Measurements from ENCODE around the gene HK1. TPM values are rescaled to one million over a fixed set of nuclear protein-coding genes. Genes with fewer than 3 reads are reported as not detected.

HK1 gene
- total and polyA plus RNA-seq, 2 experiments from 2014 or later, result 31.1 to 42.5 TPM

- TF ChIP-seq EZH2 (IDR thresholded peaks at IDR 0.05; ENCODE audit: borderline replicate concordance) (no peak), EZH2phosphoT487 (IDR thresholded peaks at IDR 0.05; ENCODE audit: low read depth, severe bottlenecking, unreplicated experiment) (no peak), CTCF (IDR thresholded peaks at IDR 0.05; ENCODE audit: poor library complexity) (no peak)
- Histone ChIP-seq H3K4me3 (no peak overlapping the region), H3K27ac (no peak overlapping the region), H3K36me3 (replicated peaks; ENCODE audit: insufficient read depth, low read depth) (no peaks in the 10 kb centered on the region), H3K79me2 (no peaks in the 10 kb centered on the region), H3K9me2 (replicated peaks; ENCODE audit: insufficient read depth) (no peaks in the 10 kb centered on the region), H2AFZ (no peak overlapping the region), H3K4me1 (ENCODE audit: insufficient read depth) (peaks cover 10% of the 10 kb centered on the region), H3K27me3 (no peaks in the 10 kb centered on the region), H3K4me2 (no peak overlapping the region), H4K20me1 (ENCODE audit: insufficient read depth, poor library complexity, severe bottlenecking) (no peaks in the 10 kb centered on the region), H3K9me3 (ENCODE audit: low read depth) (no peaks in the 10 kb centered on the region)
- DNase-seq (ENCODE audit: low spot score), result no peak
- WGBS (ENCODE audit: low lambda C conversion rate, missing lambda C conversion rate), result 87% methylated on average over 3 of the region's 3 CpGs
These were observed 134.0 kb downstream of the HK1 start for GRCh38 chr10:69412232-69412790.

GRCh38 chr10:69413221-69413865 is 135.0 kb downstream of the HK1 start:
- 7% methylated on average over 13 of the region's 13 CpGs for WGBS (ENCODE audit: low lambda C conversion rate, missing lambda C conversion rate)
- Histone ChIP-seq H3K4me3 (no peak overlapping the region), H3K36me3 (replicated peaks; ENCODE audit: insufficient read depth, low read depth) (no peaks in the 10 kb centered on the region), H4K20me1 (ENCODE audit: insufficient read depth, poor library complexity, severe bottlenecking) (no peaks in the 10 kb centered on the region), H2AFZ (no peak overlapping the region), H3K79me2 (no peaks in the 10 kb centered on the region), H3K4me2 (no peak overlapping the region), H3K27ac (no peak overlapping the region), H3K9me3 (ENCODE audit: low read depth) (no peaks in the 10 kb centered on the region), H3K27me3 (no peaks in the 10 kb centered on the region), H3K9me2 (replicated peaks; ENCODE audit: insufficient read depth) (no peaks in the 10 kb centered on the region), H3K4me1 (ENCODE audit: insufficient read depth) (peaks cover 16% of the 10 kb centered on the region)
- TF ChIP-seq EZH2 (IDR thresholded peaks at IDR 0.05; ENCODE audit: borderline replicate concordance) (no peak), CTCF (IDR thresholded peaks at IDR 0.05; ENCODE audit: poor library complexity) (peak; percentile 68), EZH2phosphoT487 (IDR thresholded peaks at IDR 0.05; ENCODE audit: low read depth, severe bottlenecking, unreplicated experiment) (no peak)
- DNase-seq (ENCODE audit: low spot score), result peak; percentile 81

GRCh38 chr10:69414036-69415018 is 136.0 kb downstream of the HK1 start:
- no peak for DNase-seq (ENCODE audit: low spot score)
- Histone ChIP-seq H2AFZ (no peak overlapping the region), H3K4me3 (no peak overlapping the region), H3K27me3 (no peaks in the 10 kb centered on the region), H3K9me2 (replicated peaks; ENCODE audit: insufficient read depth) (no peaks in the 10 kb centered on the region), H3K4me1 (ENCODE audit: insufficient read depth) (peaks cover 23% of the 10 kb centered on the region), H3K27ac (no peak overlapping the region), H4K20me1 (ENCODE audit: insufficient read depth, poor library complexity, severe bottlenecking) (no peaks in the 10 kb centered on the region), H3K9me3 (ENCODE audit: low read depth) (no peaks in the 10 kb centered on the region), H3K36me3 (replicated peaks; ENCODE audit: insufficient read depth, low read depth) (no peaks in the 10 kb centered on the region), H3K4me2 (no peak overlapping the region), H3K79me2 (no peaks in the 10 kb centered on the region)
- no peak for TF ChIP-seq EZH2 (IDR thresholded peaks at IDR 0.05; ENCODE audit: borderline replicate concordance)
- 93% methylated on average over 20 of the region's 20 CpGs for WGBS (ENCODE audit: low lambda C conversion rate, missing lambda C conversion rate)

Measured in hepatocyte (in vitro differentiated cells).